ENCODE results near the gene SAFB.

GRCh38 chr19:5655412-5655811 is 32.5 kb downstream of the SAFB start:
- TF ChIP-seq POLR2A (IDR thresholded peaks at IDR 0.05; ENCODE audit: low read depth, low read length) (no peak), POLR2AphosphoS5 (IDR thresholded peaks at IDR 0.05; ENCODE audit: low read depth, low read length) (no peak)
